AG04450 (cell line): ENCODE results near the gene ASMT. TPM values are rescaled to one million over a fixed set of nuclear protein-coding genes. Genes with fewer than 3 reads are reported as not detected.

Source experiments
- CTCF ChIA-PET: fragments of 300-600, 350-600 bp; formaldehyde crosslinking; extraction: SDS; loops from one replicate; lab custom pipeline; 2022; ENCODE audit warnings: antibody characterized with exemption, inconsistent platforms; lab: Charles Lee
- POLR2A ChIA-PET: fragments of 350-600 bp; formaldehyde crosslinking; extraction: SDS; loops from one replicate; lab custom pipeline; 2021; ENCODE audit warnings: antibody characterized with exemption, inconsistent platforms; lab: Yijun Ruan, JAX
- DNase-seq: peaks from one replicate; pipeline ENCODE4 v3.0.0-alpha.2; 2011; ENCODE audit warnings: low read depth, low spot score
- H3K27ac ChIP-seq: one replicate; pipeline ENCODE4 v1.5.1; 2012; ENCODE audit warnings: low read depth, low read length, control low read depth
- H3K27me3 ChIP-seq: one replicate; pipeline ENCODE4 v1.6.0; 2012; ENCODE audit warnings: low read length; ENCODE audit not compliant: control insufficient read depth, insufficient read depth
- H3K4me3 ChIP-seq: 2 replicates; pipeline ENCODE4 v1.5.1; 2011; ENCODE audit warnings: mild to moderate bottlenecking, low read depth, low read length, control low read depth
- H3K9me3 ChIP-seq: 2 replicates; pipeline ENCODE4 v1.5.1; 2012; ENCODE audit warnings: low read length; ENCODE audit not compliant: control insufficient read depth, insufficient read depth
- CTCF ChIP-seq: IDR thresholded peaks from 2 replicates; pipeline ENCODE4 v1.5.1; 2011; ENCODE audit warnings: low read depth, low read length, control low read depth, inconsistent platforms
- polyA plus RNA-seq: library from polyadenylated mRNA; depleted of rRNA; stranded (reverse); fragments of >200 nt; gene quantifications from 2 replicates; pipeline ENCODE4 v1.2.3, GENCODE V29; 2011

The ASMT gene
- polyA plus RNA-seq, 1 experiment, result not detected

GRCh38 chrX:1609762-1610161 lies 5.1 kb upstream of the ASMT start:
- no peak for DNase-seq
- H3K27me3 ChIP-seq, result no peaks in the 10 kb centered on the region
- H3K9me3 ChIP-seq, result peaks cover under 1% of the 10 kb centered on the region; the same call in 1 of the 2 replicates
- no peak for TF ChIP-seq CTCF
- CTCF ChIA-PET, result no interaction called here
- no peak overlapping the region for H3K4me3 ChIP-seq
- H3K27ac ChIP-seq, result no peak overlapping the region
- POLR2A ChIA-PET, result no interaction called here

DNA sequence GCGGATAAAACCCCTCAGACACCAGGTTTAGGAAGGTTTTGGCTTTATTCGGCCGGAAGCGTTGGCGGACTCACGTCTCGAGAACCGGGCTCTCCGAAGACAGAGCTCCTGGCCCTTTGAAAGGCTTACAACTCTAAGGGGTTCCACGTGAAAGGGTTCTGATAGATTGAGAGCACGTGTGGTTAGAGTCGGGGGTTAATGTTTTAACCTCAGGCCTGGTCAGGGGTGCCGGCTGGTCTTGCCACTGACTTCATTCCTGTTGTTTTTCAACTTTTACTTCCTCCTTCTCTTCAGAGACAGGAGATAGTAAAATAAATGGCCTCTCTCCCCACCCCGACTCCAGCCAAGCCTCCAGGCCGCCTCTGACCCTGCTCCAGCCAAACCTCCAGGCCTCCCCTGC lies 4.7 kb upstream of the ASMT start:
- ChIA-PET POLR2A (no interaction called here), CTCF (no interaction called here)
- TF ChIP-seq CTCF, result no peak

DNA sequence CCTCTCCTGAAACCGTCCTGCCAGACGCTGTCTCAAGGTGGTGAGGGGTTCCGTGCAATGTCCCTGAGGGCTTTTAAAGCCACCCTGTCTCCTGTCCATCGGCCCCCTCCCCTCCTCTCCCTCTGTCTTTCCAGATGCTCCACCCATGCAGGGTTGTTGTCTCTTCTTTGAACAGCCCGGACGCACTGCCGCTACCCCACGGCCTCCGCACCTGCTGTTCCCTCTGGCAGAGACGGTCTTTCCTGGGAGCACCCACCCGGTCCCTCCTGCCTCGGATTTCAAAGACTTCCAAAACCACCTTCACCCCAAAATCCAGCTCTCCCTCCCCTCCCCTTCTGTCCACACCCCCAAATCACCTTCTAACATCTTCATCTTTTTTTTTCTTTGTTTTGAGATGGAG lies 4.1 kb upstream of the ASMT start:
- Histone ChIP-seq H3K27ac (no peak overlapping the region), H3K27me3 (no peaks in the 10 kb centered on the region), H3K9me3 (peaks cover 4% of the 10 kb centered on the region; the same call in 1 of the 2 replicates), H3K4me3 (no peak overlapping the region)
- TF ChIP-seq CTCF, result no peak
- POLR2A ChIA-PET, result no interaction called here
- no peak for DNase-seq
- CTCF ChIA-PET, result no interaction called here

More for the DNA sequence above, 4.7 kb upstream of the ASMT start:
- Histone ChIP-seq H3K9me3 (peaks cover 4% of the 10 kb centered on the region; the same call in 1 of the 2 replicates), H3K4me3 (no peak overlapping the region), H3K27ac (no peak overlapping the region), H3K27me3 (no peaks in the 10 kb centered on the region)
- DNase-seq, result no peak

DNA sequence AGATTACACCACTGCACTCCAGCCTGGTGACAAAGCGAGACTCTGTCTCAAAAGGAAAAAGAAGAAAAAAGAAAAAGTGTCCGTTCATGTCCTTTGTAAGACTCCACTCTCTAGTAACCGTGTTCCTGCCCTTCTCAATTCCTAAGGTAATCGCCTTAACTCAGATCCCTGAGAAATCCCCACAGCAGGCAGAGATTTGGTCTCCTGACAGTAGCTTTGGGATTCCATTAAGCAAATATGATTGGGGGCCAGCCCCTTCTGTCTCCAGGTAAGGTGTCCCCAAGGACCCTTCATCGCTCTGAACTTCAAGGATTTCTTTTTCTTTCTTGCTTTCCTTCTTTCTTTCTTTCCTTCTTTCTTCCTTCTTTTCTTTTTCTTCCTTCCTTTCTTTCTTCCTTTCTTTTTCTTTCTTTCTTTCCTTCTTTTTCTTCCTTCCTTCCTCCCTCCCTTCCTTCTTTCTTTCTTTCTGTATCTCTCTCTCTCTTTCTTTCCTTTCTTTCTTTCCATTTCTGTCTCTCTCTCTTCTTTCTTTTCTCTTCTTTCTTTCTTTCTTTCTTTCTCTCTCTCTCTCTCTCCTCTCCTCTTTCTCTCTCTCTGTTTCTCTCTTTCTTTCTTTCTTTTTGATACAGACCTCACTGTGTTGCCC lies 2.1 kb upstream of the ASMT start:
- Histone ChIP-seq H3K9me3 (peaks cover 4% of the 10 kb centered on the region; the same call in 1 of the 2 replicates), H3K4me3 (no peak overlapping the region), H3K27ac (no peak overlapping the region), H3K27me3 (no peaks in the 10 kb centered on the region)
- ChIA-PET POLR2A (no interaction called here), CTCF (no interaction called here)
- no peak for DNase-seq
- TF ChIP-seq CTCF, result no peak

DNA sequence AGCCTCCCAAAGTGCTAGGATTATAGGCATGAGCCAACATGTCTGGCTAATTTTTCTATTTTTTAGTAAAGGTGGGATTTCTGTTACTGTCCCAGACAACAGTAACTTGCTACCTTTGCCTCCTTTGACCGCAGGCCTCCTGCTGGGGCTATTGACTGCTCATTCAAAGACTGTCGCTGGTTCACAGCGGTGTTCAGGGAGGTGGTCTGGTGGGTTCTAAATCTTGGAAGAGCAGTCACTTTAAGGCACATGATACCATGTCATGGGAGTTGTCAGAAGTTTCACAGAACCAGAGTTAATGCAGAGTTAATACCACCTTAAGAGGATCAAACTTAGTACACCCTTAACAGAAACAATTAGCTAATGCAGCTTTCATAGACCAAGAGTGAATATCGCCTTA lies 3.8 kb downstream of the ASMT start:
- POLR2A ChIA-PET, result no interaction called here
- H3K27ac ChIP-seq, result no peak overlapping the region
- TF ChIP-seq CTCF, result no peak

More for the DNA sequence above, 3.8 kb downstream of the ASMT start:
- DNase-seq, result no peak
- CTCF ChIA-PET, result no interaction called here
- no peaks in the 10 kb centered on the region for H3K27me3 ChIP-seq
- no peak overlapping the region for H3K4me3 ChIP-seq
- H3K9me3 ChIP-seq, result peaks cover 18% of the 10 kb centered on the region
